Ovary (tissue), 3 donors: Measurements from ENCODE around the gene SESN2.

Experiments used
- CTCF ChIP-seq, 3 donors: fragments of 450-650 bp in 2 of 3; fragments of 200-600 bp in 1 of 3; IDR thresholded peaks; one replicate each; pipeline versions ENCODE4 v1.5.1 to v1.8.0; 2016 to 2022; ENCODE audit warnings: antibody characterized with exemption in 3 of 3, mild to moderate bottlenecking in 1 of 3
- EP300 ChIP-seq: sonication (generic); formaldehyde crosslinking; IDR thresholded peaks from one replicate; pipeline ENCODE4 v1.6.1; 2017; ENCODE audit warnings: antibody characterized with exemption
- POLR2A ChIP-seq: fragments of 450-650 bp; IDR thresholded peaks from one replicate; pipeline ENCODE4 v1.6.1; 2017; ENCODE audit warnings: antibody characterized with exemption, mild to moderate bottlenecking, moderate library complexity
- donor health status: DM: no; HTN: no; CAD: no.

GRCh38 chr1:28257736-28258135 lies 1.6 kb upstream of the SESN2 start:
- no peak for TF ChIP-seq CTCF (IDR thresholded peaks at IDR 0.05)
- no peak for TF ChIP-seq EP300
- no peak for TF ChIP-seq POLR2A
